Thyroid gland (tissue), 4 donors: ENCODE data around the gene MPP1.

Source experiments
- CTCF ChIP-seq, 6 experiments: fragments of 200-600 bp in 3 of 6; fragments of 450-650 bp in 3 of 6; sonication (generic) in 3 of 6; IDR thresholded peaks; one replicate each; pipeline ENCODE4 v1.5.1; 2016 to 2019; ENCODE audit warnings: antibody characterized with exemption in 6 of 6, mild to moderate bottlenecking in 2 of 6, inconsistent platforms in 1 of 6, moderate library complexity in 1 of 6
- POLR2A ChIP-seq, 2 donors: fragments of 450-650 bp; IDR thresholded peaks; one replicate each; pipeline ENCODE4 v1.6.1; 2017; ENCODE audit warnings: antibody characterized with exemption in 2 of 2, mild to moderate bottlenecking in 2 of 2, moderate library complexity in 1 of 2

GRCh38 chrX:154774622-154775021 is 30.7 kb downstream of the MPP1 start:
- no peak for TF ChIP-seq CTCF (IDR thresholded peaks at IDR 0.05)
- no peak for TF ChIP-seq POLR2A (IDR thresholded peaks at IDR 0.05)
